Measurements from ENCODE around the gene REXO1. TPM values are rescaled to one million over a fixed set of nuclear protein-coding genes. Genes with fewer than 3 reads are reported as not detected.

Gene REXO1
- total and polyA plus RNA-seq, 2 of the 8 experiments (the other 6 are each of a cell fraction or from before 2014, with no cell fraction given), result 42.4 to 44.3 TPM

DNA sequence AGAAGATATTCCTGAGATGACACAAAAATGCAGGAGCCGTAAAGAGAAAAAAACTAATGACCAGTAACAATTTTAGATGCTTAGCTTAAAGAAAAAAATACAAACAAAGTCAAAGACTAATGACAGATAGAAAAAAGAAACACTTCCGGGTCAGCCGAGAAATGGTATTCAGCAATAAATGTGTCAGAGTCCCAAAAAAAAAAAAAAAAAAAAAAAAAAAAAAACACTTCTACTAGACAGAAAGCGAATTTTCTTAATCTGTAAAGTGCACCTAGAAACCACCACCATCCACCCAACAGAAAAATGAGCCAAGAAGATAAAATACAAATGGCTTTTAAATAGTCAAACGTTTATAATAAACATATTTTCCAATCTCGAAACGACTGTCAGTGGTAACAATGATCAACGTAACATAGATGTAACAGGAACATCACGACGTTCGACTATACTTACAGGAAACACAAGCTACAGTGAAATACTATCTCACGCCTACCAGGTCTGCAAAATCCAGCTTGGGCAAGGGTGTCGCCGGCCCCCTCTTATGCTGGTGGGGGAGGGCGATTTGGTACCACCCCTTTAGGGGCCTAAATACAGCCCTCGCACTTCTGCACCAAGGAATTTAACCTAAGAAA, 26.4 kb upstream of the REXO1 start (continued):
- TF ChIP-seq JUND (IDR thresholded peaks at IDR 0.05; ENCODE audit: low read length) (no peak), CHD2 (IDR thresholded peaks at IDR 0.05; ENCODE audit: low read length) (no peak), RFX5 (IDR thresholded peaks at IDR 0.05; ENCODE audit: borderline replicate concordance, low read depth, low read length) (no peak), CREB1 (IDR thresholded peaks at IDR 0.05) (no peak)
- TF ChIP-seq, protein P1, sequence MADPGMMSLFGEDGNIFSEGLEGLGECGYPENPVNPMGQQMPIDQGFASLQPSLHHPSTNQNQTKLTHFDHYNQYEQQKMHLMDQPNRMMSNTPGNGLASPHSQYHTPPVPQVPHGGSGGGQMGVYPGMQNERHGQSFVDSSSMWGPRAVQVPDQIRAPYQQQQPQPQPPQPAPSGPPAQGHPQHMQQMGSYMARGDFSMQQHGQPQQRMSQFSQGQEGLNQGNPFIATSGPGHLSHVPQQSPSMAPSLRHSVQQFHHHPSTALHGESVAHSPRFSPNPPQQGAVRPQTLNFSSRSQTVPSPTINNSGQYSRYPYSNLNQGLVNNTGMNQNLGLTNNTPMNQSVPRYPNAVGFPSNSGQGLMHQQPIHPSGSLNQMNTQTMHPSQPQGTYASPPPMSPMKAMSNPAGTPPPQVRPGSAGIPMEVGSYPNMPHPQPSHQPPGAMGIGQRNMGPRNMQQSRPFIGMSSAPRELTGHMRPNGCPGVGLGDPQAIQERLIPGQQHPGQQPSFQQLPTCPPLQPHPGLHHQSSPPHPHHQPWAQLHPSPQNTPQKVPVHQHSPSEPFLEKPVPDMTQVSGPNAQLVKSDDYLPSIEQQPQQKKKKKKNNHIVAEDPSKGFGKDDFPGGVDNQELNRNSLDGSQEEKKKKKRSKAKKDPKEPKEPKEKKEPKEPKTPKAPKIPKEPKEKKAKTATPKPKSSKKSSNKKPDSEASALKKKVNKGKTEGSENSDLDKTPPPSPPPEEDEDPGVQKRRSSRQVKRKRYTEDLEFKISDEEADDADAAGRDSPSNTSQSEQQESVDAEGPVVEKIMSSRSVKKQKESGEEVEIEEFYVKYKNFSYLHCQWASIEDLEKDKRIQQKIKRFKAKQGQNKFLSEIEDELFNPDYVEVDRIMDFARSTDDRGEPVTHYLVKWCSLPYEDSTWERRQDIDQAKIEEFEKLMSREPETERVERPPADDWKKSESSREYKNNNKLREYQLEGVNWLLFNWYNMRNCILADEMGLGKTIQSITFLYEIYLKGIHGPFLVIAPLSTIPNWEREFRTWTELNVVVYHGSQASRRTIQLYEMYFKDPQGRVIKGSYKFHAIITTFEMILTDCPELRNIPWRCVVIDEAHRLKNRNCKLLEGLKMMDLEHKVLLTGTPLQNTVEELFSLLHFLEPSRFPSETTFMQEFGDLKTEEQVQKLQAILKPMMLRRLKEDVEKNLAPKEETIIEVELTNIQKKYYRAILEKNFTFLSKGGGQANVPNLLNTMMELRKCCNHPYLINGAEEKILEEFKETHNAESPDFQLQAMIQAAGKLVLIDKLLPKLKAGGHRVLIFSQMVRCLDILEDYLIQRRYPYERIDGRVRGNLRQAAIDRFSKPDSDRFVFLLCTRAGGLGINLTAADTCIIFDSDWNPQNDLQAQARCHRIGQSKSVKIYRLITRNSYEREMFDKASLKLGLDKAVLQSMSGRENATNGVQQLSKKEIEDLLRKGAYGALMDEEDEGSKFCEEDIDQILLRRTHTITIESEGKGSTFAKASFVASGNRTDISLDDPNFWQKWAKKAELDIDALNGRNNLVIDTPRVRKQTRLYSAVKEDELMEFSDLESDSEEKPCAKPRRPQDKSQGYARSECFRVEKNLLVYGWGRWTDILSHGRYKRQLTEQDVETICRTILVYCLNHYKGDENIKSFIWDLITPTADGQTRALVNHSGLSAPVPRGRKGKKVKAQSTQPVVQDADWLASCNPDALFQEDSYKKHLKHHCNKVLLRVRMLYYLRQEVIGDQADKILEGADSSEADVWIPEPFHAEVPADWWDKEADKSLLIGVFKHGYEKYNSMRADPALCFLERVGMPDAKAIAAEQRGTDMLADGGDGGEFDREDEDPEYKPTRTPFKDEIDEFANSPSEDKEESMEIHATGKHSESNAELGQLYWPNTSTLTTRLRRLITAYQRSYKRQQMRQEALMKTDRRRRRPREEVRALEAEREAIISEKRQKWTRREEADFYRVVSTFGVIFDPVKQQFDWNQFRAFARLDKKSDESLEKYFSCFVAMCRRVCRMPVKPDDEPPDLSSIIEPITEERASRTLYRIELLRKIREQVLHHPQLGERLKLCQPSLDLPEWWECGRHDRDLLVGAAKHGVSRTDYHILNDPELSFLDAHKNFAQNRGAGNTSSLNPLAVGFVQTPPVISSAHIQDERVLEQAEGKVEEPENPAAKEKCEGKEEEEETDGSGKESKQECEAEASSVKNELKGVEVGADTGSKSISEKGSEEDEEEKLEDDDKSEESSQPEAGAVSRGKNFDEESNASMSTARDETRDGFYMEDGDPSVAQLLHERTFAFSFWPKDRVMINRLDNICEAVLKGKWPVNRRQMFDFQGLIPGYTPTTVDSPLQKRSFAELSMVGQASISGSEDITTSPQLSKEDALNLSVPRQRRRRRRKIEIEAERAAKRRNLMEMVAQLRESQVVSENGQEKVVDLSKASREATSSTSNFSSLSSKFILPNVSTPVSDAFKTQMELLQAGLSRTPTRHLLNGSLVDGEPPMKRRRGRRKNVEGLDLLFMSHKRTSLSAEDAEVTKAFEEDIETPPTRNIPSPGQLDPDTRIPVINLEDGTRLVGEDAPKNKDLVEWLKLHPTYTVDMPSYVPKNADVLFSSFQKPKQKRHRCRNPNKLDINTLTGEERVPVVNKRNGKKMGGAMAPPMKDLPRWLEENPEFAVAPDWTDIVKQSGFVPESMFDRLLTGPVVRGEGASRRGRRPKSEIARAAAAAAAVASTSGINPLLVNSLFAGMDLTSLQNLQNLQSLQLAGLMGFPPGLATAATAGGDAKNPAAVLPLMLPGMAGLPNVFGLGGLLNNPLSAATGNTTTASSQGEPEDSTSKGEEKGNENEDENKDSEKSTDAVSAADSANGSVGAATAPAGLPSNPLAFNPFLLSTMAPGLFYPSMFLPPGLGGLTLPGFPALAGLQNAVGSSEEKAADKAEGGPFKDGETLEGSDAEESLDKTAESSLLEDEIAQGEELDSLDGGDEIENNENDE (IDR thresholded peaks at IDR 0.05; ENCODE audit: insufficient replicate concordance, low read length), result no peak

Data from H1 (cell line).